HG02981 (cell line): ENCODE measurements around the gene DPM3.
"Not testable (repeated sequence)": the region's sequence is repeated elsewhere in the genome, so short reads cannot be mapped to it uniquely, and the experiment has no call there.

ENCODE experiments used
- ATAC-seq: cut with Tn5 transposase; IDR thresholded peaks from one replicate; pipeline ENCODE4 v1.9.1; 2021; ENCODE audit warnings: mild to moderate bottlenecking, moderate library complexity; ENCODE audit not compliant: unreplicated experiment

The DPM3 gene

DNA sequence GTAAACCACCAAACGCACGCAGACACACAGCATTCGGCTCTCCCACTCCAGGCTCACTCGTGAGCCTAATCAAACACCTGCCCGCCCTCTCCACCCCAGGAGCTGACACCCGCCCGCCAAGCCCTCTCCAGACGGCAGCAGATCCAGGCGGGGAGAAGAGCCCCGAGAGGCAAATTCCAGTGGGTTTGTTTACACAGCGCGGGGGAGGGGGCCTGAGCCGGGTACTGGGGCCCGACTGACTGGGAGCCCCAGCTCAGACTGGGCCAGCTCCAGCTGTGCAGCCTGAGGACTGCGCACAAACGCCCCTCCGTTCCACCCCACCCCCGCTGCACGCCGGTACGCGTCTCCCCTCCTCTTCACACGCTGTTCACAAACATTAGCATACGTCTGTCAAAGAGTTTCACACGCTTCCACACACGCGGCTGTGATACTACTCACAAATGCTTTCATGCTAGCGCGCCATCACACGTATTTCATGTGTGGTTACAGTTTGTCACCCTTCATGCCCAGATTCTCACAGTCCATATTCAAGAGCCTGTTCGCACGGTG, 13.7 kb downstream of the DPM3 start:
- no peak for ATAC-seq

DNA sequence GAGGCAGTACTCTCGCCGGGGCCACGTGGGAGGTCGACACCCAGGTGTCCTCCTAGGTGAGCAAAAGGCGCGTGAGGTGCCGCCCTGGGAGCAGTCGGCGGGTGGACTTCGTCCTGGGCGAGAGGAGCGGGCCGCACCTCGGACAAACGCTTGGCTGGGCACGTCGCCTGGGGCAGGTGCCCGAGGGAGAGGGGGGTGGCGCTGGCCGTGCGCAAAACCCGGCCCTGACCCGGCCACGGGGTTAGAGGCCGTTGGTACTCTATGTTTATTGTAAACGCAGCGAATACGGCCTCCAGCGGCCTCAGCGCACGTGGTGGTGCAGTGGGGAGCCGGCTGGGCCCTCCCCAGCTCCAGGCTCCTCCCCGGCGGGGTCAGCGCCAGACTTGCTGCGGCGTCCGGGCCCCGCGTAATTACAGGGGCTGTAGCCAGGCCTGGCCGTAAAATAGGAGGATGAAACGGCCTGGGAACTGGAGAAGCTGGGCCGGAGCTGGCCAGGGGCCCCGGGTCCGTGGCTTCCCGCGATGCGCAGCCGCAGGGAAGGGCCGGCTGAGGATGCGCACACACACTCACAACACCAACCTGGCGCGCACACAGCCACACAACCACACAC, 14.3 kb downstream of the DPM3 start:
- no peak for ATAC-seq

DNA sequence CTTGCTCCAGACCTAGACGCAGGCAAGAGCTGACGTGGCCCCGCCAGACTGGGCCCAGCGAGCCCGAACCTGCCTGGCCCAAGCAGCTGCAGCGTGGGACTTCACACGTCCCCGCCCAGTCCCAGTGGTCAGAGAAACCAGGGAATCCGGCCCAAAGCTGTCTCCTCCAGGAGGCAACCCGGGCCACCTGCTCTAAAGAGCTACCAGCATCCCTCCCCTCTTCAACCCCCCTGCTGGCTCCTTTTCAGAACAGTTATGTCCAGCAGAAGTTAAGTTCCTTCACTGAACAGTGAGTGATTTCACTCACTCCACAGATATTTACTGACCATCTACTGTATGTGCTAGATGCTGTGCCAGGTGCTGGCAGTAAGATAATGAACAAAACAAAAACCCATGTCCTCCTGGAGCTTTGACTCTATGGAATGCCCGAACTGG, 14.8 kb downstream of the DPM3 start:
- ATAC-seq: no peak

DNA sequence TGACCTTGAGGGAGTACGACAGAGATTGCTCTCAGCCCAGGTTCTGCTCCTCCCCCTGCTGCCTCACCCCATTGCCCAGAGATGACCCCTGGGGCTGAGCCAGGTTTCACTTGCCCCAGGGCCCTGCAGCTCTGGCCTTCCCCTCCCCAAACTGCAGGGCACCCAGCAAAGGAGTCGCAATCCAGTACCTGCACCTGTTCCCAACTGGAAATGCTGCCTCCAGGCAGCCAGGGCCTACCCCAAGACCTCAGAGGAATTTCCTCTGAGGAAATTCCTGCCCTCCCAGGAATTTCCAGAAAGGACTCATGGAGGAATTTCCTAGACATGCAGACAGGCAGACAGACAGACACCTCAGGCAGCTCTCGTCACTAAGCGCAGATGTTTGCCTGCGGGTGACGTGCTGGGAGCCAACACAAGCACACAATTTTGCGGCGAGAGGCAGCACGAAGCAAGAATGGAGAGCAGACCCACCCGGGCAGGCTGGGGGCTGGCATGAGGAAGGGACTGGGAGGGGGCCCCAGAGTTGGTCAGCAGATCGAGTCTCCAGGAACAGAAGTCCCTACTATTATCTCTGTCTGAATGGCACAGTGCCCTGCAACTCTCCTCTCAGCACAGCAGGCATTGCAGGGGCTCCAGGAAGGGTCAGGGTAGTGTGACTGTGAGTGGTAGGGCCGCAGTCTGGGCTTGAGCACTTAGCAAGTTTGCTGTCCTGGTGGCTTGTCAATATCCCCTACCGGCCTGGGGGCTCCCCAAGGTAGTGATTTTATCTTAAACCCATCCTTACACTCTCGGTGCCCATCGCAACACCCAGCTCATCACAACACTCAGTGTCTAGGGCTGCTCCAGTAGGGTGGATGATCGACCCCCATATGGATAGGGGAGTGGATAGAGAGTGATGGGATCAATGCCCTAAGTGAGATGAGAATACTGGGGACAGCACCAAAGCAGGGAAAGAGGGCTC, 15.5 kb downstream of the DPM3 start:
- no peak for ATAC-seq

DNA sequence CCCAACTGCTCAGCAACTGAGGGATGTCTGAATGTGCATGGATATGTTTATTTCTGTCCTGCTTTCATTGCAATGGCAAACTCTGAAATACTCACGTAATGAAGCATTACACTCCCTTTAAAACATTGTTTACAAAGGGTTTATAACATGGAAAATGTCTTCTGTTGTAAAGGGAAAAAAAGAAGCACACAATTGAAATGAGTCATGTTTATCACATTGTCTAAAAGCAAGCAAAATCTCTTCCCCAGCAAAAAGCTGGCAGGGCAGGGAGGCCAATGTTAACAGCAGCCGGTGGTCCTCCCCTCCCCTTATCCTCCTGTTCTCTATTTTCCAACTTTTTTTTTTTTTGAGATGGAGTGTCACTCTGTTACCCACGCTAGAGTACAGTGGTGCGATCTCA, 16.5 kb downstream of the DPM3 start:
- ATAC-seq: no peak

DNA sequence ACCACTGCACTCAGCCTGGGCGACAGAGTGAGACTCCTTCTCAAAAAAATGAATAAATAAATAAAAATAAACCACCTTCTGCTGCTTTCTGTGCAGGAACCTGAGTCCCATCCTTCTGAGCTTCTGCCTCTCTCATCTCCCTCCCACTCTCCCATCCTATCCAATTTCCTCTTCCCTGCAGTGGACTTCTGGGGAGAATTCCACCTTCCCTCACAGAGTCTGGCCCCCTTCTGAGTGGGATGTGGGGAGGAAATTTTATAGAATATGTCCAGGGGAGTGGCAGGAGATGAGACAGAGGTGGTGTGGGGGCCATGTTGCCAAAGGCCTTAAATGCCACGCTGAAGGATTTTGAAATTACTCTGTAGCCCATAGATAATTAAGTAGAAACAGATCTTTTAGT, 18.0 kb downstream of the DPM3 start:
- ATAC-seq: no peak

DNA sequence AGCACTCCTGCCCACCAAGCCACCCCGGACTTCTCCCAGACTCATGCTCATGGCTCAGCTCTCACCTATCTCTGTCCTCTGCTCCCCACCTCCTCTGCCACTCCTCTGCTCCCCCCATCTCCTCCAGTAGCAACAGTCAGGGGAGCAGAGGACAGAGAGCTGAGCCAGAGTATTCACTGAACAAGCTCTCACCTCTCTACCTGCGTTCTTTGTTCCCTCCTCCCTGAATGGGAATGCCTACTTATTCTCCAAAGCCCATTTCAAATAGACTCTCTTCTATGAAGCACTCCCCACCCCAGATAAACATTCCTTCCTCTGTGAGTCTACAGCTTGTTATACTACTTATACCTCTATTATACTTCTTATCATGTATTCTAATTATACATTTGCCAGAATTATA, 19.1 kb downstream of the DPM3 start:
- no peak for ATAC-seq

DNA sequence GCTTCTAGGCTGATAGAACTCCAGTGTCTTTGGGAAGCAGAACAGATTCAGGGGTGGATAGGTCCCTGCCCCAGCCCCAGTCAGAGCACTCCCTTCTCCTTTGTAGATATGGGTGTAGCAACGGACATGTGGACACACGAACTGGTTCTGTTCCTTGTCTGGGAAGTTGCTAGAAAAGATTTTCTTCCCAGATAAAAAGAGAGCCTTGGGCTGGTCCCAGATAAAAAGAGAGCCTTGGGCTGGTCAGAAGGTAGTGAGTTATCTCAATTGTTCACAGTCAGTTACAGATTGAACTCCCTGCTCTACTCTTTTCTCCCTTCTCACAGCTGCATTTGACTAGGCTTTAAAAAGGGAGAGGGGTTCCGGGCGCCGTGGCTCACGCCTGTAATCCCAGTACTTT, 20.1 kb downstream of the DPM3 start:
- no peak for ATAC-seq

DNA sequence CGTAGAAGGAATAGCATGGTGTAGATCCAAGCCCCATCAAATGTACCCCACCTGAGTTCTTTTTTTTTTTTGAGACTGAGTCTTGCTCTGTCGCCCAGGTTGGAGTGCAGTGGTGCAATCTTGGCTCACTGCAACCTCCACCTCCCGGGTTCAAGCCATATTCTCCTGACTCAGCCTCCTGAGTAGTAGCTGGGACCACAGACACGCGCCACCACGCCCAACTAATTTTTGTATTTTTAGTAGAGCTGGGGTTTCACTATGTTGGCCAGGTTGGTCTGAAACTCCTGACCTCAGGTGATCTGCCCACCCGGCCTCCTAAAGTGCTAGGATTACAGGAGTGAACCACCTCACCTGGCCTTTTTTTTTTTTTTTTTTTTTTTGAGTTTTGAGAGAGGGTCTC, 22.2 kb downstream of the DPM3 start:
- not testable (repeated sequence) for ATAC-seq

DNA sequence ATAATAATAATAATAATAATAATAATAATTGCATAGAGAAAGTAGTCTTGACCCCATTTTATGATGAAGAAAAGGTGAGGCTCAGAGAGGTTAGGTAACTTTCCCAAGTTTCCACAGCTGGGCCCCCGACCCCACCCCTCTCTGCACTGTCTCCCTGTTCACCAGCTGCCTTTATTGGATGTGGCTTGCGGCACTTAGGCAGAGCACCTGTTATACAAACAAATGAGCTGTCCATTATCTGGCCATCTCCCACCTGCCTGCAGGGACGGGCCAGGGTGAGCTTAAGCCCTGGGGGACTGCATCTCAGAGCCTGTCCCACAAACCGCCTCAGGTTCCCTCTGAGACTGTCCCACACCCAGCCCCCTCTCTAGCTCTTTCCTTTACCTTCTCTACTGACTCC, 22.7 kb downstream of the DPM3 start:
- no peak for ATAC-seq

DNA sequence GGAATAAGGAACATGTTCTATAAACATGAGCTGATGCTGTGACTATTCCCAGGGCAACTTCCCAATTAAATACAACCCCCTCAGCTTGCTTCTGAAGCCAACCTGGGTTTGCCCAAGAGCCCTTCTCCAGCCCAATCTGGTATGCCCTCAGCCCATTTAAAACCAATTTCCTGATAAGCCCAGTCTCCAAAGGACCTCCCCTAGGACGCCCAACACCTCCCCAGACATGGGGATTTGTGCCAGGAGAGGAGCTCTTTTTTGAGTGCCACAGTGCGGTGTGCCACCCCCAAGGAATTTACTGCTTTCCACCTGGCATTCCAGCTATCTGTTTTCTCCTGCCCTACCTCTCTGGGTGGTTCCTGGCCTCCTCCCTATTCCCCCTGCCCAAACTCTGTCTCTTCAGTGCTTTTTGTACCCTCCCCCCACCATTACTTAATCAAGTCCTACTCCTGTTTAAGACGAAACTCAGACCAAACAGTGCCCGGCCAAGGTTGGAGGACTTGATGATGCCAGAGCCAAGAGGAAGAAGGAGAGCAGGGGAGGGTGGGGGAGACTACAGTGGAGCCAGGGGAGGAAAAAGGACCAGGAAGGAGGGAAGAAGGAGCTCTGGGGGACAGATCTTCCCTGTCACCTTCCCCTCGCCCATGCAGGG, 24.1 kb downstream of the DPM3 start:
- ATAC-seq: no peak

DNA sequence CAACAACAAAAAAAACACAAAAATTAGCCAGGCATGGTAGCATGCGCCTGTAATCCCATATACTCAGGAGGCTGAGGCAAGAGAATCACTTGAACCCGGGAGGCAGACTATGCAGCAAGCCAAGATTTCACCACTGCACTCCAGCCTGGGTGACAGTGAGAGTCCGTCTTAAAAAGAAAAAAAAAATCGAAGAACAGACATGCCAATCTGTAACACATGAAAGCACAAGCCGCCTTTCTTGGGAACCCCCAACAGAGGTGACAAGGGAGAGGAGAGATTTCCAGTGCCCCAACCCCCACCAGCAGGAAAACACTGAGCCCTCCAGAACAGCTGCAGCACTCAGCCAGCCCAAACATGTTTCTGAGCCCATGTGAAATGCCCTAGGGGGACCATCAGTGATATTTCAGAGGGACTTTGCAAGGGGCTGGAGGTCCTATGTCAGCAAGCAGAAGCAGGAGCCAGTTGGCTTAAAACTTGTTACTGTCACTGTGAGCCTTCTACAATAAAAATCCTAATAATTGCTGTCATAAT, 26.8 kb downstream of the DPM3 start:
- no peak for ATAC-seq

DNA sequence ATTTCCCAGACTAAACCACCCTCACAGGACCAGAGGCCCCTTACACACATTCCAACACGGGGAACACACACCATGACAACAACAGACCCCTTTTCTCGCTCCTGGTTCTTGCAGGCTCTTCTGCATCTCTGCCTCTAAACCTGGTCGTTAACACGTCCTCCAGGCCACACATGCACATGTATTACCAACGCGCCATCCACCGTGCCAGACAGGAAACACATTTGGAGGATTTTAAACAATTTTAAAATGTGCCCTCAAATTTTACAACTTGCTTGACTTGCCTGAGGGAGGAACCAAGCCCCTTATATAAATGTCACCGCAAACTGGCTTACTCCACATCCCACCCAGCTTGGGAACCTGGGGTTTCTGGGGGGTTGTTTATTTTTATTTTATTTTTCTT, 29.5 kb downstream of the DPM3 start:
- ATAC-seq: no peak

DNA sequence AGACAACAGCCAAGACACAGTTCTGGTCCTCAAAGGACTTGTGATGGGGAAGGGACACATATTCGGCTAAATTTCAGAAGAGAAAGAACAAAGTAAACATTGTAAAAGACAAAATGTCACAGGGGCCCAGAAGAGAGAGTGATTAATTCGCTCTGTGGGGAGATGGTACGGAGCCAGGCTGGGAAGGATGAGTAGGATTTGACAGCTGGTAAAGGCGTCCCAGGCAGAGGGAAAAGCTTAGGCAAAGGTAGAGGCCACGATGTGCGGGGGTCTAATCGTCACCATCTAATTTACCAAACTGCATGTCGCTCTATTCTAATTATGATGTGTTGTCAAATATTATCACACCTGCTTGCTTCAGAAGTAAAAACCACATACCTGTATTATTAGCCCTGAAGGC, 29.9 kb downstream of the DPM3 start:
- no peak for ATAC-seq

DNA sequence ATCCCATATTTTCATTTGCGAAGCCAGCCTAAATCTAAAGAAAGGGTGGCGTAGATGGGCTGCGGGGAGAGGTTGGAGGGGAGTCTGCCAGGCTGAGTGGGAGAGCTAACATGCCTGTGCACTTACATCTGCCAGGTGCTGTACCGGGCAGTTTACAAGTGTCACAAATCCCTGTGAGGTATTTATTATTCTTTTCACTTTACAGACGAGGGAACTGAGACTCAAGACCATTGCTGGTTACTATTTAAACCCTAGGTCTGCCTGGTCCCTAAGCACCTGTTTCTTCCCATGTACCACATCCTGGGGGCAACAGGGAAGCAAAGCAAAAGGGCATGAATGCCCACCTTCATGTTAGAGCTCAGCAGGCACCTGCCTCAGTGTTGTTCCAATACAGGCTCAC, 32.0 kb downstream of the DPM3 start:
- no peak for ATAC-seq

DNA sequence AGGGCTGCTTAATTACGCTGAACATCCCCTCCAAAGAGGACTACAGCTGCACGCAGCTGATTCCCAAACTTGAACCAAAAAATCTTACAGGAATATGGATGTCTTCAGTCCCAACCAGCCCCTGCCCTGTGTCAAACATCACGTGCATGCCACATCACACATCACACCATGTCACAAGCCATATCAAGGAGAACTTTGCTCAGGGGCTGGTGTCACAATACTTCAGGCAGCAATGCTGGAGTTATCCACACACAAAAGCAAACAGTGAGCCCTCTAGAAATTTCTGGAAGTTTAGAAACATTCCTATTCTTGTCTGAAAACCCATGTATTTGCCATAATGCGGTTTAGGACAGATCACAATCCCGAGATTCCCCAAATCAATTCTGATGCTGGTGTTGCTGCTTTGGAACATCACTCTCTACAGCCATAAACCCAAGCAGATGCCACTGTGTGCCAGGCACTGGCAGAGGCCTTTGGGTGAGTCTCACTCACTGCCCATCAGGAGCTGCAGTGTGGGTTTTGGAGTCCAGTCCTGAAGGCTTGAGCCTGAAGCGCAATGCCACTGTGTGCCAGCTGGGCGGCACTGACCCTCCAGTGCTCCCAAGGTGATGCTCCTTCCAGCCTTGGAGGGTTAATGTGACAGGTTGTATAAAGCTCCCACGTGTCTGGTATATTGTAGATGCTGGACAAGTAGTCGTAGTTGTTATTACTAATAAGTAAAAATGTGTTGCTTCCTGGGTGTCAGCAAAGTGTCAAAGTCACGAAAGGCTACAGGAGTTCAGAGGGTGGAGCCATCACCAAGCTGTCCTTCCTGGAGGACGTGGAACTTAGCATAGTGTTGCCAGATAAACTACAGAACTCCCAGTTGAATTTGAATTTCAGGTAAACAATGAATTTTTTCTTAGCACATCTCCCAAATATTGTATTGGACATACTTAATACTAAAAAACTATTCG, 32.7 kb downstream of the DPM3 start:
- no peak for ATAC-seq

DNA sequence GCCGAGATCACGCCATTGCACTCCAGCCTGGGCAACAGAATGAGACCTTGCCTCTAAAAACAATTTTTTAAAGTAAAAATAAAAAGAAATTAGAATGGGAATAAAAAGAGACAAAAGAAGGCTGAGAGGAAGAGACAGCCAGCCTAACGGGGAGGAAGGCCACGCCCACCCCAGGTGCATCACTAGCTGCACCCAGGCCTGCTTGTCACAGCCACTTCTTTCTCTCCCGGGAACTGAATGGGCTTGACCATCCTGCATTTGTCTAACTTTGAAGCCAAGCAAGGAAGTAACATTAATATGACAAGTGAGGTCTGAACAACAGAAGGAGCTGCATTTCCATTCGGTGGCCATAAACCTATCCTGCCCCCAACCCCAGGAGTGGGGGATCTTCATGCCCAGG, 33.5 kb downstream of the DPM3 start:
- no peak for ATAC-seq

DNA sequence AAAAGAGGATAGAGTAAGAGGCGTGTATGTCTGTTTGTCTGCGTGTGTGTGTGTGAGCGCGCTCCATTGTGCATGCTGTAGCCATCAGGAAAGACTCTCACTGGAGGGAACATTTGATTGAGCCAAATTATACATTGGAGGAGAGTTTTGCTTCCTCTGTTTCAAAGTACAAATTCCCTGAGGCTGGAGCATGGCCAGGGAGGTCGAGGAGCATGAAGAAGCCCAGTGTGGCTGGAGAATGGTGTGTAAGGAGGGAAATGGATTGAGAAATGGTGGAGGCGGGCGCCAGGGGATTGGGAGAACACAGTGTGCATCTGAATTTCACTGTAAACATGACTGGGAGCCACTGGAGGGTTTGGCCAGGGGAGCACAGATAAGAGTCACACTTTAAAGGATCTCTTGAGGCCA, 34.7 kb downstream of the DPM3 start:
- ATAC-seq: no peak

DNA sequence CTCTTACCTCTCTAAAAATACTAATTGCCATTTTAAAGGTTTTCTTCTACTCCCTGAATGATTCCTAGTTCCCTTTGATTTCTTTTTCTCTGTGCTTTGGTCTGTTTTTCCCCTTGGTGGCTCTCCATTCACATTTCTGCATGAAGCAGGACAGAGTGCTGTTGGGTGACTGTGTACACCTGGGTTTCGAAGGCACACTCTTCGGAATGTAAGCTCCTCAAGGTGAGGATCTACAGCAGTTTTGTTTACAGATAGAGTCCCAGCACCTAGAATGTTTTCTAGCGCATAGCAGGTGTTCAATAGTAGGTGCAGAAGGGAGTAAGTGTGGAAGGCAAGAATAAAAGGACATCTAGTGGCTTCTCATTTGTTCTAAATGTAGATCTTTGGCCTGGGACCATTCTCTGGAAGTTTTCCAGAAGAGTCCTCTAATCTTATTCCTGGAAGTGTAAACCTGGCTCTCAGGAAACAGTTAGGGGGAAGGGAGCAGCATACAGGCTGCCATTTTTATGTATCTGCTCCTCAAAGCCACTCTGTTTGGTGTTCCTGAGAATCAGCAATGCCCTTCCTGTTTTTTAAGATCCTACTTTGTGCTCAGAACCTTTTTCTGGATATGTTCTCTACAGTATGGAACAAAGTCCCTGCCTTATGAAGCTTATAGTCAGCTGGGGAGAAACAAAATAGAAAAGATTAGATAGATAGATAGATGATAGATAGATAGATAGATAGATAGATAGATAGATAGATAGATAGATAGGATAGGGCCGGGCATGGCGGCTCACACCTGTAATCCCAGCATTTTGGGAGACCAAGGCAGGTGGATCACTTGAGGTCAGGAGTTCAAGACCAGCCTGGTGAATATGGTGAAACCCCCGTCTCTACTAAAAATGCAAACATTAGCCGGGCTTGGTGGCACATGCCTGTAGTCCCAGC, 35.5 kb downstream of the DPM3 start:
- ATAC-seq: no peak
